ENCODE measurements around the gene RNU6-9.

The RNU6-9 gene

DNA sequence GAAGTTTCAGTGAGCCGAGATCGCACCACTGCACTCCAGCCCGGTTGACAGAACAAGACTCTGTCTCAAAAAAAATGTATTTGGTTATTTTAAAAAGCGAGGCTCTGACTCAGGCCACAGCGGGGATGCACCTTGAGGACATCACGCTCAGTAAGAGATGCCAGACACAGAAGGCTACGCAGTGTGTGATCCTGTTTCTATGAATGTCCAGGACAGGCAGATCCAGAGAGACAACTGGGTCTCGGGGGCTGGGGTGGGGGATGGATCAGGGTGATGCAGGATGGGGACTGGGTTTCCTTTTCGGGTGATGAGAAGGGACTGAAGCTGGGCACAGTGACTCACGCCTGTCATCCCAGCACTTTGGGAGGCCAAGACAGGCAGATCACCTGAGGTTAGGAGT, 5.7 kb upstream of the RNU6-9 start:
- no peak for TF ChIP-seq SIN3A (IDR thresholded peaks at IDR 0.05; ENCODE audit: borderline replicate concordance, insufficient read depth, low read length)
- TF ChIP-seq TAF1 (IDR thresholded peaks at IDR 0.05; ENCODE audit: borderline replicate concordance, insufficient read depth, low read length): no peak
- TF ChIP-seq FOXP2 (optimal IDR thresholded peaks at IDR 0.05; ENCODE audit: borderline replicate concordance, extremely low read depth, extremely low read length, insufficient read depth): no peak
- TF ChIP-seq, protein P1, sequence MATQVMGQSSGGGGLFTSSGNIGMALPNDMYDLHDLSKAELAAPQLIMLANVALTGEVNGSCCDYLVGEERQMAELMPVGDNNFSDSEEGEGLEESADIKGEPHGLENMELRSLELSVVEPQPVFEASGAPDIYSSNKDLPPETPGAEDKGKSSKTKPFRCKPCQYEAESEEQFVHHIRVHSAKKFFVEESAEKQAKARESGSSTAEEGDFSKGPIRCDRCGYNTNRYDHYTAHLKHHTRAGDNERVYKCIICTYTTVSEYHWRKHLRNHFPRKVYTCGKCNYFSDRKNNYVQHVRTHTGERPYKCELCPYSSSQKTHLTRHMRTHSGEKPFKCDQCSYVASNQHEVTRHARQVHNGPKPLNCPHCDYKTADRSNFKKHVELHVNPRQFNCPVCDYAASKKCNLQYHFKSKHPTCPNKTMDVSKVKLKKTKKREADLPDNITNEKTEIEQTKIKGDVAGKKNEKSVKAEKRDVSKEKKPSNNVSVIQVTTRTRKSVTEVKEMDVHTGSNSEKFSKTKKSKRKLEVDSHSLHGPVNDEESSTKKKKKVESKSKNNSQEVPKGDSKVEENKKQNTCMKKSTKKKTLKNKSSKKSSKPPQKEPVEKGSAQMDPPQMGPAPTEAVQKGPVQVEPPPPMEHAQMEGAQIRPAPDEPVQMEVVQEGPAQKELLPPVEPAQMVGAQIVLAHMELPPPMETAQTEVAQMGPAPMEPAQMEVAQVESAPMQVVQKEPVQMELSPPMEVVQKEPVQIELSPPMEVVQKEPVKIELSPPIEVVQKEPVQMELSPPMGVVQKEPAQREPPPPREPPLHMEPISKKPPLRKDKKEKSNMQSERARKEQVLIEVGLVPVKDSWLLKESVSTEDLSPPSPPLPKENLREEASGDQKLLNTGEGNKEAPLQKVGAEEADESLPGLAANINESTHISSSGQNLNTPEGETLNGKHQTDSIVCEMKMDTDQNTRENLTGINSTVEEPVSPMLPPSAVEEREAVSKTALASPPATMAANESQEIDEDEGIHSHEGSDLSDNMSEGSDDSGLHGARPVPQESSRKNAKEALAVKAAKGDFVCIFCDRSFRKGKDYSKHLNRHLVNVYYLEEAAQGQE (IDR thresholded peaks at IDR 0.05; ENCODE audit: insufficient read depth in 1 of 2, low read depth in 2 of 2, low read length in 2 of 2): no peak
- no peak for TF ChIP-seq POLR2AphosphoS5 (IDR thresholded peaks at IDR 0.05; ENCODE audit: low read depth, low read length)

DNA sequence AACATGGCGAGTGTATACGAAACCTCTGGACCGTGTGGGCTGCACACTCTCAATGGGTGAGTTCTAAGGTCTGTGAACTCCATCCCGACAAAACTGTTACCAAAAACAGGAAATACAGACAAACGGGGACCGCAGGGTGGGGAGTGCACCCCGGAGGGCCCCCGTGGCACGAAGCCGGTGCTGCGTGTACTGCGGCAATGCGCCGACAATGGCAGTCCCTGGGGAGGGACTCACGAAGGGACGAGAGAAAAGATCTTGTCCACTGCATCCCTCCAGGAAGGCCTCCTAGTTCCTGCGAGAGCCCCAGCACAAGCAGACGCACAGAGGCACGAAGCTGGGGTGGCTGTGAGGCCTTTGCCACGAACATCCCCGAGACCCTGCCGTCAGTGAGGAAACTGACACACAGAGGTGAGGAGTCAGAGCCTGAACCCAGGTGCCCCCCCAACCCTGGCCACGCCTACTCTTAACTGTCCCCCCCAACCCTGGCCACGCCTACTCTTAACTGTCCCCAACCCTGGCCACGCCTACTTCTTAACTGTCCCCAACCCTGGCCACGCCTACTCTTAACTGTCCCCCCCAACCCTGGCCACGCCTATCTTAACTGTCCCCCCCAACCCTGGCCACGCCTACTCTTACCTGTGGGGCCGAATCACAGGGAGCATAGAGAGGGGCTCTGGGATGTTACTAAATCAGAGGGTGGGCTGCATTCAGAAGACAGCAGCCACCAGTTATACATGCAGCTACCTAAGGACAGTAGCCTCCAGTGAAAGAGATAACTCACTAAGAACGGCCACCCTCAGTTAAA, 4.5 kb upstream of the RNU6-9 start:
- TF ChIP-seq FOXP2 (optimal IDR thresholded peaks at IDR 0.05; ENCODE audit: borderline replicate concordance, extremely low read depth, extremely low read length, insufficient read depth) (no peak), SIN3A (IDR thresholded peaks at IDR 0.05; ENCODE audit: borderline replicate concordance, insufficient read depth, low read length) (no peak), POLR2AphosphoS5 (IDR thresholded peaks at IDR 0.05; ENCODE audit: low read depth, low read length) (no peak), TAF1 (IDR thresholded peaks at IDR 0.05; ENCODE audit: borderline replicate concordance, insufficient read depth, low read length) (no peak)
- TF ChIP-seq, protein P1 (IDR thresholded peaks at IDR 0.05; ENCODE audit: insufficient read depth in 1 of 2, low read depth in 2 of 2, low read length in 2 of 2): no peak

DNA sequence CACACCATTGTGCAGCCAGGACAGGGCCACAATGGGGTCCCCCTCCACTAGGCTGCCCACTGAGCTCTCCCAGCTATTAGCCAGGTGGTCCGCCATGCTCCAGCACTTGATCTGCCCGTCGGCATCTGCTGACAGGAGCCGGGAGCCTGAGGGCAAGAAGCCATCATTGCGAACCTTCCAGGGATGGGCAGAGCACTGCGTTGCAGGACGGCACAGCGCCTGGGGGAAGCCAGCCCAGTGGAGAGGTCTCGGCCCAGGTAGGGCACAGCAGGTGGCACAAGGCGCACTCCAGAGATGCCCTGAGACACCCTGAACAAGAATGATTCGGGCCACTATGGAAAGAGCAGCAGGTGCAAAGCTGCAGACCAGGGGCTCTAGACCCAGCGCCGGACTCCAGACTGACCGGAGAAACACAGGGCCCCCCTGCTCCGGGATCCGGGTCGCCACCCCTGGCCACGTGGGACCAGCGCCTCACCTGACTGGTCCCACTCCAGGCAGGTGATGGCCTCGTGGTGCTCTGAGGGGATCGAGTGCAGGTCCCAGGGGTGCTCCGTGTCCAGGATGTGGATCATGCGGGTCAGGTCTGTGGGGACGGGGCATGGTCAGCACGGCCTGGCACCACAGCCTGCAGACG, 3.5 kb upstream of the RNU6-9 start:
- no peak for TF ChIP-seq POLR2AphosphoS5 (IDR thresholded peaks at IDR 0.05; ENCODE audit: low read depth, low read length)
- TF ChIP-seq, protein P1 (IDR thresholded peaks at IDR 0.05; ENCODE audit: insufficient read depth in 1 of 2, low read depth in 2 of 2, low read length in 2 of 2): no peak
- TF ChIP-seq FOXP2 (optimal IDR thresholded peaks at IDR 0.05; ENCODE audit: borderline replicate concordance, extremely low read depth, extremely low read length, insufficient read depth): no peak
- TF ChIP-seq SIN3A (IDR thresholded peaks at IDR 0.05; ENCODE audit: borderline replicate concordance, insufficient read depth, low read length): no peak
- no peak for TF ChIP-seq TAF1 (IDR thresholded peaks at IDR 0.05; ENCODE audit: borderline replicate concordance, insufficient read depth, low read length)

DNA sequence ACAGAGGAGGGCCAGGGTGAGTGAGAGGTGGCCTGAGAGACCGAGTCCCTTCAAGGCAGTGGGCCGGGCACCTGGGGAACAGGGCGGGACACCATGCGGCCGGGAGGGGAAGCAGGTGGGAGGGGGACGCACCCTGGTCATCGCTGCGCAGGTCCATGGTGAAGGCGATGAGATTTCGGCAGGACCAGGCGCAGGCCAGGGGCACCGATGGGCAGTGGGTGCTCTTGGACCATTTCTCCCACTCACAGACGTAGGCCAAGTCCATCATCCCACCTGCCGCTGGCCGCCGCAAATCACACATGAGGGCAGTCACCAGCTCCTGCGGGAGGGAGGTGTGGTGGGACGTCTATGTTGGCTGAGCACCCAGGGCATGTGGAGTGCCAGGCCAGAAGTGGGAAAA, 2.5 kb upstream of the RNU6-9 start:
- TF ChIP-seq SIN3A (IDR thresholded peaks at IDR 0.05; ENCODE audit: borderline replicate concordance, insufficient read depth, low read length) (no peak), TAF1 (IDR thresholded peaks at IDR 0.05; ENCODE audit: borderline replicate concordance, insufficient read depth, low read length) (no peak), FOXP2 (optimal IDR thresholded peaks at IDR 0.05; ENCODE audit: borderline replicate concordance, extremely low read depth, extremely low read length, insufficient read depth) (no peak), POLR2AphosphoS5 (IDR thresholded peaks at IDR 0.05; ENCODE audit: low read depth, low read length) (no peak)
- TF ChIP-seq, protein P1 (IDR thresholded peaks at IDR 0.05; ENCODE audit: insufficient read depth in 1 of 2, low read depth in 2 of 2, low read length in 2 of 2): no peak
